Keratinocyte (primary cell): Measurements from ENCODE around the gene PHF14. TPM values are rescaled to one million over a fixed set of nuclear protein-coding genes. Genes with fewer than 3 reads are reported as not detected.

Experiments used
- DNase-seq: peaks from one replicate; pipeline ENCODE4 v3.0.0-alpha.2; 2011; ENCODE audit warnings: low read depth, missing footprints, low spot score
- FAIRE-seq: peaks from 2 replicates; lab custom pipeline; 2011; peaks lifted over from hg19 to GRCh38; lab: Jason Lieb, UNC
- H2AFZ ChIP-seq: 2 replicates; pipeline ENCODE4 v1.6.0; 2012; ENCODE audit warnings: low read length, control low read depth, inconsistent platforms; ENCODE audit not compliant: control insufficient read depth
- H3K27ac ChIP-seq: 2 replicates; pipeline ENCODE4 v1.5.1; 2011; ENCODE audit warnings: low read length; ENCODE audit not compliant: control insufficient read depth, insufficient read depth
- H3K27me3 ChIP-seq: 3 replicates; pipeline ENCODE4 v1.6.0; 2011; ENCODE audit warnings: low read length; ENCODE audit not compliant: control insufficient read depth, insufficient read depth; ENCODE audit errors: extremely low read depth
- H3K36me3 ChIP-seq, 2 experiments: 2 replicates in 1 of 2; 3 replicates in 1 of 2; pipeline ENCODE4 v1.5.1; 2011; ENCODE audit warnings: low read length in 2 of 2, mild to moderate bottlenecking in 1 of 2; ENCODE audit not compliant: control insufficient read depth in 2 of 2, insufficient read depth in 2 of 2; ENCODE audit errors: extremely low read depth in 1 of 2
- H3K4me1 ChIP-seq: 3 replicates; pipeline ENCODE4 v1.5.1; 2011; ENCODE audit warnings: low read length; ENCODE audit not compliant: control insufficient read depth, insufficient read depth; ENCODE audit errors: extremely low read depth
- H3K4me2 ChIP-seq: 3 replicates; pipeline ENCODE4 v1.6.0; 2011; ENCODE audit warnings: low read depth, low read length; ENCODE audit not compliant: control insufficient read depth, insufficient read depth; ENCODE audit errors: extremely low read depth
- H3K4me3 ChIP-seq, 3 experiments: fragments of 200-600 bp in 1 of 3; sonication (generic) in 1 of 3; 2 replicates in 2 of 3; 3 replicates in 1 of 3; pipeline ENCODE4 v1.5.1; 2011 to 2016; ENCODE audit warnings: low read length in 3 of 3, mild to moderate bottlenecking in 3 of 3, control low read depth in 2 of 3, inconsistent platforms in 1 of 3, low read depth in 1 of 3, mixed read lengths in 1 of 3, mixed run types in 1 of 3, moderate library complexity in 1 of 3; ENCODE audit not compliant: control insufficient read depth in 2 of 3, insufficient read depth in 2 of 3; ENCODE audit errors: extremely low read depth in 1 of 3
- H3K79me2 ChIP-seq: 2 replicates; pipeline ENCODE4 v1.6.0; 2012; ENCODE audit warnings: low read length; ENCODE audit not compliant: control insufficient read depth, insufficient read depth
- H3K9ac ChIP-seq: 3 replicates; pipeline ENCODE4 v1.6.0; 2011; ENCODE audit warnings: low read length; ENCODE audit not compliant: control insufficient read depth, insufficient read depth; ENCODE audit errors: extremely low read depth
- H3K9me1 ChIP-seq: 3 replicates; pipeline ENCODE4 v1.6.0; 2011; ENCODE audit warnings: low read length; ENCODE audit not compliant: control insufficient read depth, insufficient read depth; ENCODE audit errors: extremely low read depth
- H3K9me3 ChIP-seq: 2 replicates; pipeline ENCODE4 v1.5.1; 2012; ENCODE audit warnings: low read depth, low read length; ENCODE audit not compliant: control insufficient read depth
- H4K20me1 ChIP-seq: 3 replicates; pipeline ENCODE4 v1.6.0; 2011; ENCODE audit warnings: low read length; ENCODE audit not compliant: control insufficient read depth, insufficient read depth; ENCODE audit errors: extremely low read depth
- EZH2 ChIP-seq: IDR thresholded peaks from one replicate; pipeline ENCODE4 v1.6.1; 2012; ENCODE audit warnings: inconsistent platforms, mild to moderate bottlenecking, low read length, moderate library complexity
- dilution Hi-C: fragments of 300-500 bp; cut with MboI; formaldehyde crosslinking; loops from one replicate; pipeline ENCODE4 v1.7.0; 2020; ENCODE audit warnings: low sequenced_read_pairs; ENCODE audit not compliant: extremely low pct_ligation_motif_present
- polyA plus RNA-seq, 5 experiments: library from polyadenylated mRNA; depleted of rRNA in 3 of 5; stranded (reverse) in 3 of 5; stranded (forward) in 1 of 5; unstranded in 1 of 5; fragments of >200 nt; gene quantifications; 1 replicate in 1 of 5; 2 replicates in 3 of 5; 3 replicates in 1 of 5; pipeline versions ENCODE4 v1.2.1 to v1.2.3, GENCODE V29; 2011 to 2012; ENCODE audit warnings: missing spikeins in 2 of 5, low read depth in 1 of 5, low replicate concordance in 1 of 5
- TF ChIP-seq, protein P1 (sequence below), 3 experiments: IDR thresholded peaks in 1 of 3; conservative IDR thresholded peaks in 1 of 3; optimal IDR thresholded peaks in 1 of 3; 2 replicates in 2 of 3; 3 replicates in 1 of 3; pipeline versions ENCODE3 to v1.5.1; 2011; ENCODE audit warnings: low read length in 3 of 3, mild to moderate bottlenecking in 3 of 3, moderate library complexity in 2 of 3, control low read depth in 1 of 3, inconsistent platforms in 1 of 3; ENCODE audit not compliant: insufficient read depth in 2 of 3; ENCODE audit errors: extremely low read depth in 1 of 3

Gene PHF14
- polyA plus RNA-seq, 1 donor (not counting 4 experiments of a cell fraction or from before 2014, with no cell fraction given), result 16.9 TPM

DNA sequence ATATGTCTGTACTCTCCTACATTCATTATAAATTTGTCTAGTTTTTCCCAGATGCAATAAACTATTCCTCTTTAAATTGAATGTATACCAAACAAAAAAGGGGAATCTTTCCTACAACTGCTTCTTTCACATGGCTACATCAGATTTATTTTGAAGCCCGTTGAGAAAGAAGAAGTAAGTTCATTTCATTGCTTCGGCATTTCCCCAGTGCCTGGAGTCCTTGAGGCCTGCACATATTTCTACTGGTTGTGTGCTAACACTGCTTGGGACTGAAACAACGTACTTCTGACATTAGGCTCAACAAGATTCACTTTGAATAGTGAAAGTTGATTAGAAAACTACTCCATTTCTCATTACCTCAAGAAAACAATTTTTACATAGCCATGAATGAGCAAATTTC is 201.7 kb downstream of the PHF14 start:
- Histone ChIP-seq H3K27ac (no peak overlapping the region), H3K4me2 (no peak overlapping the region), H3K36me3 (no peaks in the 10 kb centered on the region), H3K27me3 (no peaks in the 10 kb centered on the region), H4K20me1 (no peaks in the 10 kb centered on the region), H3K79me2 (no peaks in the 10 kb centered on the region), H3K9me3 (no peaks in the 10 kb centered on the region), H3K9me1 (no peaks in the 10 kb centered on the region), H3K4me1 (no peaks in the 10 kb centered on the region), H3K9ac (no peak overlapping the region), H2AFZ (no peak overlapping the region), H3K4me3 (no peak overlapping the region)
- DNase-seq, result no peak
- dilution Hi-C loops, result no loop called here
- FAIRE-seq, result no peak
- TF ChIP-seq, protein P1, sequence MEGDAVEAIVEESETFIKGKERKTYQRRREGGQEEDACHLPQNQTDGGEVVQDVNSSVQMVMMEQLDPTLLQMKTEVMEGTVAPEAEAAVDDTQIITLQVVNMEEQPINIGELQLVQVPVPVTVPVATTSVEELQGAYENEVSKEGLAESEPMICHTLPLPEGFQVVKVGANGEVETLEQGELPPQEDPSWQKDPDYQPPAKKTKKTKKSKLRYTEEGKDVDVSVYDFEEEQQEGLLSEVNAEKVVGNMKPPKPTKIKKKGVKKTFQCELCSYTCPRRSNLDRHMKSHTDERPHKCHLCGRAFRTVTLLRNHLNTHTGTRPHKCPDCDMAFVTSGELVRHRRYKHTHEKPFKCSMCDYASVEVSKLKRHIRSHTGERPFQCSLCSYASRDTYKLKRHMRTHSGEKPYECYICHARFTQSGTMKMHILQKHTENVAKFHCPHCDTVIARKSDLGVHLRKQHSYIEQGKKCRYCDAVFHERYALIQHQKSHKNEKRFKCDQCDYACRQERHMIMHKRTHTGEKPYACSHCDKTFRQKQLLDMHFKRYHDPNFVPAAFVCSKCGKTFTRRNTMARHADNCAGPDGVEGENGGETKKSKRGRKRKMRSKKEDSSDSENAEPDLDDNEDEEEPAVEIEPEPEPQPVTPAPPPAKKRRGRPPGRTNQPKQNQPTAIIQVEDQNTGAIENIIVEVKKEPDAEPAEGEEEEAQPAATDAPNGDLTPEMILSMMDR (optimal IDR thresholded peaks at IDR 0.05 in 1 of 3, IDR thresholded peaks at IDR 0.05 in 1 of 3, conservative IDR thresholded peaks at IDR 0.05 in 1 of 3; ENCODE audit: extremely low read depth in 1 of 3, insufficient read depth in 2 of 3, low read length in 3 of 3), result no peak
- no peak for TF ChIP-seq EZH2

DNA sequence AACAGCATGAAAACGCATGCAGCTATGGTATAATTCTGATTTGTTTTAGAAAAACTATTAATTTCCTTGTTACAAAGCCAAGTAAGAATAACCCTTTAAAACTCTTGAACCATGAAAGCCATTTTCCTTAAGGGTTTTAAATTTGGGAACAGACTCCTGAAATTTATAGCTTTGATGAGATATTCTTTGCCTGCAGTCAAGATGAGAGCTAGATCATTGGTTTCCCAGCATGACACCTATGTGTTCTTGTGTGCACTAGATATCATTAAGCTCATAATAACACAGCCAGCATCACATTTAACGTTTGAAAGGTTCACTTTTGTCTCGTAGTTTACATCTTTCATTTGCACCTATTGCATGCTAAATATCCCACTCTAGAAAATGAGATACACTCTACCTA is 202.2 kb downstream of the PHF14 start:
- dilution Hi-C loops, result no loop called here
- no peak for TF ChIP-seq EZH2
- TF ChIP-seq, protein P1 (optimal IDR thresholded peaks at IDR 0.05 in 1 of 3, IDR thresholded peaks at IDR 0.05 in 1 of 3, conservative IDR thresholded peaks at IDR 0.05 in 1 of 3; ENCODE audit: extremely low read depth in 1 of 3, insufficient read depth in 2 of 3, low read length in 3 of 3), result no peak

More for the DNA sequence above, 202.2 kb downstream of the PHF14 start:
- Histone ChIP-seq H3K27me3 (no peaks in the 10 kb centered on the region), H3K4me1 (no peaks in the 10 kb centered on the region), H3K4me3 (no peak overlapping the region), H3K79me2 (no peaks in the 10 kb centered on the region), H3K27ac (no peak overlapping the region), H4K20me1 (no peaks in the 10 kb centered on the region), H3K9me1 (no peaks in the 10 kb centered on the region), H2AFZ (no peak overlapping the region), H3K36me3 (no peaks in the 10 kb centered on the region), H3K4me2 (no peak overlapping the region), H3K9me3 (no peaks in the 10 kb centered on the region), H3K9ac (no peak overlapping the region)
- FAIRE-seq, result no peak
- DNase-seq, result no peak
